ENCODE results near the gene BOK.
A peak's percentile ranks its signal among the peaks of the same experiment; 100 is the strongest.
"Not testable (repeated sequence)": the region's sequence is repeated elsewhere in the genome, so short reads cannot be mapped to it uniquely, and the experiment has no call there.

Gene BOK, protein sequence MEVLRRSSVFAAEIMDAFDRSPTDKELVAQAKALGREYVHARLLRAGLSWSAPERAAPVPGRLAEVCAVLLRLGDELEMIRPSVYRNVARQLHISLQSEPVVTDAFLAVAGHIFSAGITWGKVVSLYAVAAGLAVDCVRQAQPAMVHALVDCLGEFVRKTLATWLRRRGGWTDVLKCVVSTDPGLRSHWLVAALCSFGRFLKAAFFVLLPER

DNA sequence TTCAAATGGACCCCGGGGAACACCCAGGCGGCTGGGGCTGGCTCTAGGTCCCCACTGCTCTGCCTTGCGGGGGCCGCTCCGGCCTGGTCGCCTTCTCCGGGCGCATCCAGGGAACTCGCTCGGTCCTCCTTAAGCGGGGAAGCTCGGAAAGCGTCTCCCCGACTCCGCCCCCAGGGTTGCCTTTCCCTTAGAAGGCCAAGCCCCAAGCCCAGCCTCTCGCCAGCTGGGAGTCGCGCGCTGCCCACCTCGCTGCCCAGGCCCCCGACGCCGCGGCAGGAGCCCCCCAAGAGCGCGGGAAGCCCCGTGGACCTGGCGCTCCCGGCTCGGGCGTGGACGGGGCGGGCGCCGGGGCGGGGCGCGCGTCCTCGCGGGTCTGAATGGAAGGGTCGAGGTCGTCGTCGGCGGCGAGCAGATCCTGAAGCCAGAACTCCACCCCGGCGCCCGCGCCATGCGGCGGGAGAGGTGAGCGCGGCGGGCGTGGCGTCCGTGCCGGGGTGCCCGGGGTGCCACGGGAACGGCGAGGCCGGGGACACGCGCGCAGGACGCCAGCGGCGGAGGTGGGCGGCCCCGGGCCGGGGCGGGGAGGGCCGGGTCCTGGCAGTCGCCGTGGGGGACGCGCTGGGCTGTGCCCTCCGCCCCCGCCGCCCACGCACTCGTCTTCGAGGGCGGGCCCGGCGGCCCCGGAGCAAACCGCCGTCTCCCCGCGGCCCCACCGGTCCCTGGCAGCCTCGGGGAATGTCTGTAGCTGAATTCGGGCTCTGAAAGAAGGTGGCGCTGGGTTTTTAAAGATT lies at the start of gene BOK:
TSS of gene BOK (plus strand) at position 214 of the 791 bp plus-strand sequence. CDS start 739 bp downstream, outside the sequence.
- DNase-seq (ENCODE audit: low spot score): peak; percentile 84

DNA sequence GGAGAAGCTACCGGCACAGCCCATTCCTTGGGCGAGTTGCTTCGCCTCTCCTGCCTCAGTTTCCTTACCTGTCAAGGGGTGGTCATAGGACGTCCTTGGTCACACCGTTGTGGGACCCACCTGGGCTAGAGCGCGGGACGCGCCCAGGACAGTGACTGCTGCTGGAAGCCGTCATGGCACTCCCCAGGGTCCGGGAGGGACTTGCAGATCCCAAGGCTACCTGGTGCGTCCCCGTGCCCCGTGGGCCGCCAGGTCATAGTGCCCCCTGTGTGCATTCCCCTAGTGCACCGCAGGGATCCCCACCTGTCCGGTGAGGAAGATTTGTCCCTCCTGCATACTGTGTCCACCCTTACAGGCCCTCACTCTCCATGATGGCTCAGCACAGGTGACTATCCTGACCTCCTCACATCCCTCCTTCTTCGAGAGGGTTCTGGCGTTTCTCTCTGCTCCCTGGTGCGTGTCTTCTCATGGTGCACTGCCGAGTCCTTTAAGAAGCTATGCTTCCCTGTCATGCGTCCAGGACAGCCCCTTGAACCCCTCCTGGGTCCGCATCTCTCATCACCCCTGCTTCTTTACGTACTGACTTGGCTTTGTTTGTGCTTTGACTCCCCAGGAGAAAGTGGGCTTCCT lies 49.3 kb upstream of the BOK start:
- DNase-seq (ENCODE audit: low spot score): no peak

DNA sequence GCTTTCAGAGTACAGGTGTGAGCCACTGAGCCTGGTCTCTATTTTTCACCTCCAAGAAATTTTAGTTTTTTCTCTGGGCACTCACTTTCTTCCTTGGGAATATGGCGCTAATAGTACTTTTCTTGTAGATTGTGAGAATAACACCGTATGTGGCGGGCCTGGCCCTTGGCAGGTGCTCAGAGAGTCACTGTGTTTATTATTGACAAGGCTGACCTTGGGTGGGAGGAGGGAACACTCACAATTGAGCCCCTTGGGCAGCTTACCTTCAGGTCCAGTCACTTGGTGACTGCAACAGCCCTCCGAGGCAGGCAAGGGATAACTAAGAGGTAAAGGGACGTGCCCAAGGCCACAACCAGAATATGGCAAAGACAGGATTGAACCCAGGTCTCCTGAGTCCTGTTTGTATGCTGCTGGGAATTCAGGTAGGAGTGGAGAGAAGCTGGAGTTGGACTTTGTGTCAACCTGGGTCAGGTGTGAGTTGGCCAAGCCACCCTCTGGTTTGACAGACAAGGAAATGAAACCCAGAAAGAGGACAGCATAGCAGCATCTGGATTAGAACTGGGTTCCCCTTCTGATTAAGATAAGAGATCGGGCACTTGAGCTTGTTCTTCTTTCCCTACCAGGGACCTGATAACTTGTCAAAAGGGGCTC lies 47.3 kb upstream of the BOK start:
- no peak for DNase-seq (ENCODE audit: low spot score)

GRCh38 chr2:241514553-241514952 lies 44.0 kb upstream of the BOK start:
- DNase-seq (ENCODE audit: low spot score): no peak

GRCh38 chr2:241514986-241515737 lies 43.4 kb upstream of the BOK start:
- no peak for DNase-seq (ENCODE audit: low spot score)

GRCh38 chr2:241516520-241516965 lies 42.0 kb upstream of the BOK start:
- DNase-seq (ENCODE audit: low spot score): no peak

GRCh38 chr2:241517297-241517696 lies 41.2 kb upstream of the BOK start:
- no peak for DNase-seq (ENCODE audit: low spot score)

GRCh38 chr2:241519669-241520068 lies 38.9 kb upstream of the BOK start:
- DNase-seq (ENCODE audit: low spot score): no peak

GRCh38 chr2:241522477-241522876 lies 36.1 kb upstream of the BOK start:
- no peak for DNase-seq (ENCODE audit: low spot score)

DNA sequence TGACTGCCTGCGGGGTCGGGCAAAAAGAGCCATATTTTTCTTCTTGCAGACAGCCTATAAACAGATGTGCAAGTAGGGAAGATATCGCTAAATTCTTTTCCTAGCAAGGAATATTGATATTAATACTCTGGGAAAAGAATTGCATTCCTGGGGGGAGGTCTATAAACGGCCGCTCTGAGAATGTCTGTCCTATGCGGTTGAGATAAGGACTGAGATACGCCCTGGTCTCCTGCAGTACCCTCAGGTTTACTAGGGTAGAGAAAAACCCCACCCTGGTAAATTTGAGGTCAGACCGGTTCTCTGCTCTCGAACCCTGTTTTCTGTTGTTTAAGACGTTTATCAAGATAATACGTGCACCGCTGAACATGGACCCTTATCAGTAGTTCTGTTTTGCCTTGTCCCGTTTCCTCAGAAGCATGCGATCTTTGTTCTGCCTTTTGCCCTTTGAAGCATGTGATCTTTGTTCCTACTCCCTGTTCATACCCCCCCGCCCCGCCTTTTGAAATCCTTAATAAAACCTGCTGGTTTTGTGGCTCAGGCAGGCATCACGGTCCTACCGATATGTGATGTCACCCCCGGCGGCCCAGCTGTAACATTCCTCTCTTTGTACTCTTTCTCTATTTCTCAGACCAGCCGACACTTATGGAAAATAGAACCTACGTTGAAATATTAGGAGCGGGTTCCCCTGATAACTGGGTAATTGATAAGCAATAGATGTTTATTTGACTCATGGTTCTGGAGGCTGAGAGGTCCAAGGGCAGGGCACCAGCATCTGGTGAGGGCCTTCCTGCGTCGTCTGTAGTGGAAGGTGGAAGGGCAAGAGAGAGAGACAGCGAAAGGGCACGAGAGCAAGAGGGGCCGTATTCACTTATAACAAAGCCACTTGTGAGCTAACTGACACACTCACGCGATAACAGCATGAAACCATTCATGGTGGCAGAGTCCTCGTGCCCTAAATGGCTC lies 32.4 kb upstream of the BOK start:
- not testable (repeated sequence) for DNase-seq (ENCODE audit: low spot score)

- no peak for DNase-seq (ENCODE audit: low spot score)
Measured at GRCh38 chr2:241530571-241530970, 28.0 kb upstream of the BOK start.

GRCh38 chr2:241531161-241531722 lies 27.3 kb upstream of the BOK start:
- DNase-seq (ENCODE audit: low spot score): no peak

DNA sequence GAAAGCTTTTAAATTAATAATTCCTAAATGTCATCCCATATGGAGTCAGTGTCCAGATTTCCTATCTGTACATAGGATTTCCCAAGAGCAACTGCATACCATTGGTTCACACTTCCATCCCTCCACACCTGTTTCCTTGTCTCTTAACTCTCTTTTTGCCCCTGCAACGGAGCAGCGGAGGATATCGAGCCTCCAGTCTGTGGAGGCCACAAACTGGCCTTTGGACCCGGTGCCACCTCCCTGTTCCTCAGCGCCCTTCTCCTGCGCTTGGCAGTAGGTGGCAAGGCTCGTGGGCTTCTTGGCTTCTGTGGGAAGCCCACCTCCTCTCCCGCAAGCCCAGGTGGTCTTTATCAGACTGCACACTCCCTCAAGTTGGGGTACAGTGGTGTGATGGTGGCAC lies 26.4 kb upstream of the BOK start:
- no peak for DNase-seq (ENCODE audit: low spot score)

GRCh38 chr2:241532733-241533601 lies 25.6 kb upstream of the BOK start:
- DNase-seq (ENCODE audit: low spot score): no peak

DNA sequence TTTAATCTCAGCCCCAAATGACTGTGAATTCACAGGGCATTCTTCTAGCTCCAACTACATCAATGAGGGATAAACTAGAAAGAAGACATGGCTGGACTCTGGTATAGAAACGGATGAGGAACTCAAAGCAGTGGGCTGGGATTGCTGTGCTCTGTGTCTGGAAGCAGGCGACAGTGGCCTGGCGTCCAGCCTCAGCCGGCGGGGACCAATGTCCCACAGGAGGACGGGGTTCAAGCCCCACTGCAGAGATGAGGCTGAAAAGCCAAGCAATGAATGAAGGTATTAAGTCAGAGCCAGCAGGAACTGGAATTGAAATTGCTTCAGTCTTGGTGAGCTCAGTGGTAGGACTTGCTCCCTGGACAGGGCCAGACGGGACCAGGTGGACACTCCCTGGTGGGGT lies 24.3 kb upstream of the BOK start:
- DNase-seq (ENCODE audit: low spot score): no peak

DNA sequence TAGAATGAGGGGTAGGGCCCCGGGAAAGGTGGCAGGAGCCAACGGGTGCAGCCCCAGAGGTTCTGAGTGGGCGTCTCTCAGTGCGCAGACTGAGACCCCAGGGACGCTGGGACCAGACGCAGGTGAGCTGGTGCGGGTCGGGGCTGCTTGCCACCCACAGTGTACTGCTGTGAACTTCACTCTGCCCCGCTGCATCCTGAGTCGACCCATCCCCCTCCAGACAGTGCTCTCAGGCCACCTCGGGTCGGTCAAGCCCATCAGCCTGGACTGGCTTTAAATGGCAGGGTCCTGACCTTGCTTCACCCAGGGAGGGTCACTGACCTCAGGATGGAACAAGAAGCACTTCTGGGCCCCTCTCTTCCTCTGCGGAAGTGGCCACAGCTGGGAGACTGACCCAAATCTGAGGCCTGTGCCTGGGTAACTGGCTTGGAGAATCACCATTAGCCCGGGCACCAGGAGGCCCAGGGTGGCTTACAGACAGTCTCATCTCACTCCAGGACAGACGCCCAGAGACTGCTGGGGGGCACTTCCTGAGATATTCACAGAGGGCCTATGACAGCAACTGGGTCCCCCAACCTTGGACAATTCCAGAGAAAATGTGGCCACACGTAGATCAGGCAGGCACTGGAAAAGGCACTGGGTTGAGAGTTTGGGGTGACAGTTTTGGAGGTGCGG lies 23.7 kb upstream of the BOK start:
- no peak for DNase-seq (ENCODE audit: low spot score)

- DNase-seq (ENCODE audit: low spot score): no peak
Measured at GRCh38 chr2:241535871-241536655, 22.5 kb upstream of the BOK start.
